ENCODE measurements around the gene MBNL1.

- TF ChIP-seq POLR2A (IDR thresholded peaks at IDR 0.05) (no peak), POLR2AphosphoS5 (IDR thresholded peaks at IDR 0.05) (no peak)
Observed at GRCh38 chr3:152460936-152461335, 192.2 kb downstream of the MBNL1 start.
